Measurements from ENCODE around the gene PITPNM3.
"Not testable (repeated sequence)": the region's sequence is repeated elsewhere in the genome, so short reads cannot be mapped to it uniquely, and the experiment has no call there.

- TF ChIP-seq JUNB (CRISPR knock-in tag; IDR thresholded peaks at IDR 0.05; ENCODE audit: borderline replicate concordance); U2AF1 (optimal IDR thresholded peaks at IDR 0.05; ENCODE audit: low read depth, low read length): not testable (repeated sequence)
Measured at GRCh38 chr17:6593371-6593770, 37.0 kb upstream of the PITPNM3 start.

Measured in HepG2 (cell line).